TTC549 (cell line): Measurements from ENCODE around the gene CSRP3.
"Not testable (repeated sequence)": the region's sequence is repeated elsewhere in the genome, so short reads cannot be mapped to it uniquely, and the experiment has no call there.

Source experiments
- FAIRE-seq: peaks from 2 replicates; lab custom pipeline; 2012; peaks lifted over from hg19 to GRCh38; lab: Jason Lieb, UNC

CSRP3 gene

DNA sequence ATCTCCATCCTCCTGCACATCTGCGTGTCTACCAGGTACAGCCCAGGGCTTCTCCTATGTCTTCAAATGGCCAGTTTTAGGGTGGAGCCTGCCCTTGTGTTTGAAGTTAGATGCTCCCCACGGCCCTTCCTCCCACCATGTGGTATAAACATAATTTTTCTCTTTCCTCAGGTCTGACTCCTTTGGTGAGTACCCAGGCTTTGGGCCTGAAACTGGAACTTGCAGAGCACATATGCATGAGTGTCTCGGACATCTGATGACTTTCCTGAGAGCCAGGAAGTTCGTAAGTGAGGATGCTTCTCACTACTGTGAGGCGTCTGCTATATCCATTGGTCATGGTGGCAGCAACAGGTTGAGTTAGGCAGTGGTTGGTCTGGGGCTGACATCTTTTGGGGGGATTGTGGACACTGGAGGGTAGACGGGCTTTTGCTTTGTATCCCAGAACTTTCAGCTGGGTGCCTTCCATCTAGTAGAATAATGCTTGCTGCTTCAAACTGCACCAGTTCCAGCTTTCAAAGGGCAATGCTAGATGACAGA, 16.2 kb downstream of the CSRP3 start:
- FAIRE-seq: no peak

DNA sequence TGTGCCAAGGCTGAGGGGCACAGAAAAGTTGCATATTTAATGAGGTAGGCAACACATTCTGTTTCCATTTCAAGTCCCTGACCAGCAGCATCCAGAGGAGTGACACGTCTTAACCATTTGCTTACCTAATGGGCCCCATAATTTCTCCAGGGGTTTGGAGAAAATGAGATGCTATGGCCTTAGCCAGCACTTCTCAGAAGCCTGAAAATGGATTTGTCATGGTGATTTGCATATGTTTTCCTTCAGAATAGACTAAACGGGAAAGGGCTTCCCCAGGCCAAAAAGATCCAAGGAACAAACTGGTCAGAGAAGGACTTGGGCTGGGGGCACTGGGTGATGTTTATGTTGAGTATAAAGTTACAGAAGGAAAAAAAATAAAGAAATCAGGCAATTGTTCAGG, 16.7 kb downstream of the CSRP3 start:
- no peak for FAIRE-seq

DNA sequence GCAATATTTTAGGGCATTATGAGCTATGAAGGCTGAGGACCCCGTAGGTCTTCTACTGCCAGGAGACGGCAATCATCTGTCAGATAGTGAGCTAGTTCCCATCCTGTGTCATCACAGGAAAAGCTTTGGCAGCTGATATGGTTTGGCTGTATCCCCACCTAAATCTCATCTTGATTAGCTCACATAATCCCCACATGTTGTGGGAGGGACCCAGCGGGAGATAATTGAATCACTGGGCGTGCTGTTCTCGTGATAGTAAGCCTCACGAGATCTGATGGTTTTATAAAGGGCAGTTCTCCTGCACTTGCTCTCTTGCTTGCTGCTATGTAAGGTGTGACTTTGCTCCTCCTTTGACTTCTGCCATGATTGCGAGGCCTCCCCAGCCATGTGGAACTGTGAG, 18.1 kb downstream of the CSRP3 start:
- FAIRE-seq: no peak

DNA sequence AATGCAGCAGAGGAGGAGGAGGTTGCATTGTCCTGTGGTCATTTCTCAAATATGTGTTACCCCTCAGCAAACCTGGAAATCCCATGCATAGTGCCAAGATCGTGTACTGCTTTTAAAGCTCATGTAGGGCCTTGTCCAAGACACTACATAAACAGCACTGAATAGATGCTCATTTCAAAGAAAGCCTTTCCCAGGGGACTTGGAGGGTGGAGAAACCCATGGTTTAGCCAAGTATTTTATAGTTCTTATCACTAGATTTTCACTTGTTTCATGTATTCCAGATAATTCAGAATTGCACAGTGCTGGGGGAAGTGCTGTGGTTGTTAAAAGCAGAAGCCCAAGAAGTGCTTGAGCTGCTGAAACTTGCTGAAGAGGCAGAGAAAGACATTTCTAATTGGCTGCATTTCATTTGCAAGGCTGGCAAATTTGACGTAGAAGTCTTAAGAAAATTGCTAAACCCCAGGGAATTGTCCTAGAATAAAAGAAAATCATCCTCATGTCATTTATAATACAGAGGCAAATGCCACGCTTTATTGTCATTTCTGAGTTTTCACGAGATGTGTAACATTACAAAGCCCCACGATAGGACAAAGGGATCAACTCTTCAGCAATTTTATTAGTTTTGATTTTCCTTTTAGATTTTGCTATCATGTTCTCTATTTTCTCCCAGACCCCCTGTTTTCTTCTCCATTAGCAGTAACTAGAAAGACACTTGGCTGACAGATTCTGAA, 20.1 kb downstream of the CSRP3 start:
- FAIRE-seq: no peak

DNA sequence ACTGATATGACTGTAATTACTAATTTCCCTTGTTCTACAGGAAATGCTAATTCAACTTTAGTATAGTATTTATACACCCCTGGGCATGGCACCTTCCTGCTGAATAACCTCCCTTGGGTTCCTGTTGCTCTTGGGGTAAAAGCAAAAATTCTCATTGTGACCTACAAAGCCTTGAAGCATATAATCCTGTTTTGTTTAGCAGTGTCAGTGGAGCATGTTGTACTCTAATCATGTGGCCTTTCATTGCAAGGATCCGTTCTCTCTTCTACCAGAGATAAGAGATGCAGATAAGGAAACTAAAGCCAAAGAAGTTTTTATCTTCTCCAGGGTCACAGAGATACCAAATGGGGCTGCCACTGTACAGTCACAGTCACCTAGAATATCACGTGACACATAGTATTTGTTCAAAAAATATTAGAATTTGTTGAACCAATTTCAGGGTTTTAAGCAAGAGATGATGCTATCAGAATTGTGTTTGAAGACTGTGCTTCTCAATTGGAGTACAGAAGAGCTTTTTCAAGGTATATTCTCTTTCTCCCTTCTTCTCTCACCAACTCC, 25.1 kb downstream of the CSRP3 start:
- no peak for FAIRE-seq

DNA sequence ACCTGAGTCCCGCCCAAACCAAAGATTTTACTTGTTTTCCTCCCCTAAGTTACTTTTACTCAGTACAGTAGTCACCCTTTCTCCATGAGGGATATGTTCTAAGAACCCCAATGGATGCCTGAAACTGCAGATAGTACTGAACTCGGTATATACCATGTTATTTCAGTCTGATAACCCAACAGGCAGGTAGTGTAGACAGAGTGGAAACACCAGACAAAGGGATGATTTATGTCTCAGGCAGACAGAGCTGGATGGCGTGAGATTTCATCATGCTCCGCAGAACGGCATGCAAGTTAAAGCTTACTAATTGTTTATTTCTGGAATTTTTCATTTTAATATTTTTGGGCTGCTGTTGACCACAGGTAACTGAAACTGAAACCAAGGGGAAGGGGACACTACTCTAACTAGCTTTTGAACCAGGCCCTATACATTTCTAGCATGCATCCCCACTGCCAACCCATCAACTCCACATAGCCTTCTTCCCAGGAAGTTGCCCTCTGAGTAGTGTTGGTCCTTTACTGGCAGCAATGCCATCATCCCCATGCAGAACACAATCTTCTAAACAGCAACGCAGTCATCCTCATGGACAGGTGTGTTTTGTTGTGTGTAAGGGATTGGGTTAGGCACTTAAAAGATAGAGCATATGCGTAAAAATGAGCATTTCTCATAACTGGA, 27.7 kb downstream of the CSRP3 start:
- no peak for FAIRE-seq

DNA sequence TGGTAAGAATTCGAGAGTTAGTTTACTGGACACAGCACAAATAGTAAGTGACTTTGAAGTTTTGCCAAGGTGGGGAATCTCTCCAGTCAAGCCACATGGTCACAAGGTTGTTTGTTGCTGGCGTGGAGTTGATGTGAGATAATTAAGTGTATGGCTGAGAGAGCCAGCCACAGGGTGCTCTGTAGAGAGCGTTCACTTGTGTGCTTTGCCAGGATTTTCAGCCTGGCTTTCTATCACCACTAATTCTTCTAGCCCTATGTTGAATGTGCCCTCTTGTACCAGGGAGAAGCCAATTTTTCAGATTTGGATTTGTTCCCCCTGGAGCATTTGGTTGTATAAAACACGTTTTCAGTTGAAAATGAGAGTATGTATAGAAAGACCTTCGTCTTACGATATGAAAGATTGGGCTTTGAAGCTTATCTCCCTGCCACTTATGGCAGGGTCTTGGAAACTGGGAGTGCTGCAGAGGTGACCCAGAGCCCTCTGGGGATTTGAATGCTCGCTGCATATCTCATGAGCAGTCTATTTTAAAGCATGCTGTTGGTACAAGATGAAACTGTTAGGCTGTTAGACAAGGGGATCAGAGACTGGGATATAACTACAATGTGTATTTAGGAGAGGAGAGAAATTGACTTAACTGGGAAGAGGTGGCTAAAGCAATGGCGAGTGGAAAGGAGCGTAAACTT, 28.6 kb downstream of the CSRP3 start:
- FAIRE-seq: no peak

DNA sequence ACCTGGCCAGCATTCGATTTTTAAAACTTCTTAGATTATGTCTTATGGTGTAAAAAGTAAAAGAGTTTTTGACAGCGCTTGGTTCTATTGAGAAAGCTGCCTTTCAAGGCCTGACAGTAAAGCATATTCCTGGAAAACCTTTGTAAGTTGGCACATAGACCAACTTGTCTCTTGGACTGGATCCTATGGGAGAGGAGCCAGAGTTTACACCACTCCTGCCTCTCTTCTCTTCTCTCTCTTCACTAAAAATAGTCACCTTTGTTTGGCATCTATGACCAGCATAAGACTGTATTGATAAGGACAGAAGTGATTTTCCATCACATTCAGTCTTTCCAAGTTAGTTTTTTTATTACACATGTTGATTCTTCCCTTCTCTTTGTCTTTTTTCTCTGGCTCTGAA, 33.7 kb downstream of the CSRP3 start:
- FAIRE-seq: no peak

DNA sequence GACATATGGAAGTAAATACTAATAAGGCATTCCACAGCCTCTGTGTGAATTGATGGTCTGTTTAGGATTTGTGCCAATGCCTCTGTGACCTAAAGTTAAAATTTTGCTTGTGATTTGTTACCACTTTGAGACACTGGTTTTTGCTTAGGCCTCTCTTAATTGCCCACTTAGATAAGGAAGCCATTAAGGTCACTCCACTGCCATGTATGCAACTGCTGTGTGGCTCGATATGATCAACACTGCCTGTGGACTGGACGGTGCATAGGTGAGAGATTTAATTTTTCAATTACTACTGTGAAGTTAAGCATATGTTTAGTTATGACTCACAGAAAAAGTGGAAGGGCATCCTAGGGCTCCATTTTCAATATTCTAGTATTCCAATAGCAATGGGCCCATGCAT, 36.9 kb downstream of the CSRP3 start:
- no peak for FAIRE-seq

DNA sequence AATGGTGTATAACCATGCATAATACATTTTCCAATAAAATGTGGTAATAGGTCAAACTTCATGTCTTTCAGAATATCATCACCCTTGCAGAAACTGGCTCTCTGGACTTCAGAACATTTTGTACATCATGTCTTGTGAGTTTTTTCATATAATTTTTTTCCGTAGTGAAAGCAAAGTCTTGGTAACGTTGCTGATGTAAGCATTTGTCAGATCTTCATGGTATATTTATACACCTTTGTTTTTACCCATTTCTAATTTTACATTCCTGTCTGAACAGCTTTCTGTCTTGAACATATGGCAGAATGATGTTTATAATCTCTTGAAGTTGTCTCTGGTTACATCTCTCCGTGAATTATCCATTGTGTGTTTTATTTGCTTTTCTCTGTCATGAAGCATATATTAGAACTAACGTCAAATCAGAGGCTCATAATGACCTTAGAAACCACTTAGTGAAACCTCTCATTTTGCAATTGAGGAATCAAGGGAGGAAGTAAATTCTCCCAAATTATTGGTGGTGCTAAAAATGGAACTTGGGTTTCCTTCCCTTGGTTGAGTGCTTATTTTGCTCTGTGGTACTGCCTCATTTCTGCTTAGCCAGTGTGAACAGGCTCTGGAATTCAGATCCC, 37.4 kb downstream of the CSRP3 start:
- FAIRE-seq: no peak

DNA sequence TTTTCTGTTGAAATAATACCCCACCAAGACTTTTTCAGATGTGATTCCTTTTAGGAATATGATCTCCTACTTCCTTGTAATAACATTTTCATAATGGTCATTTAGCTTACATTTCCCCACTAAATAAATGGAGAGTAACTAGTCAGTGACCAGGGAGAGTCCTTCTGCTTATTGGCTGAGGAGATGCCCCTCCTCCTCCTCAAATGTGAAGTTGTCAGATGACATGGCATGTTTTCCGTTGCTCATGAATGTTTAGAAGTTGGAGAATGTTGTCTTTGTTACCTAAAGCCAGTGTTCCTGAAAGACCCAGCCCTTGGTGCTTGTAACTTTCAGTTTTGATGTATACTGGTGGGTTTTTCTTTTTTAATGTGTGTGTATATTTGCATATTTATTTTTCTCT, 38.2 kb downstream of the CSRP3 start:
- no peak for FAIRE-seq

DNA sequence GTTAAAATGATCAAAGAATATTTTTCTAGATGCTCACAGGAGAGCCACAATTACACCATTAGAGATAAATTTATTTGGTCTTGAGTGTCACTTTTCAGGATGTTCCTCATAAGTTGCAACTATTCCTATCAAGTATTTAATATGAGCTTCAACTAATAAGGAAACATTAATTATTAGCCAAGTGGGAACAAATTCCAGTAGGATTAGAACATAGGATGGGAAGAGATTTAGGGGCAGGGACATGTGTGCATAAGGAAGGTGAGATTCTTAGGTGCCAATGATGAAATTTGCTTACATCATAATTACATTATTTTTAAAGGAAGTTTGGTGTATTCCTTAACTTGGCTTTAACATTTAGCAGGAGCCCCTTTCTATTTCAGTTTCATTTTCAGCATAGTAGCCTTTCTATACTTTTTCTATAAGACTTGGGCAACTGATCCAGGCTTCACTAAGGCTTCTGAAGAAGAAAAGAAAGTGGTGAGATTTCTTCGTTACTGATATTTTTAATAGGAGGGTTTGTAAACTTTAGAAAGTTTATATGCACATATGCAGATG, 38.8 kb downstream of the CSRP3 start:
- no peak for FAIRE-seq

DNA sequence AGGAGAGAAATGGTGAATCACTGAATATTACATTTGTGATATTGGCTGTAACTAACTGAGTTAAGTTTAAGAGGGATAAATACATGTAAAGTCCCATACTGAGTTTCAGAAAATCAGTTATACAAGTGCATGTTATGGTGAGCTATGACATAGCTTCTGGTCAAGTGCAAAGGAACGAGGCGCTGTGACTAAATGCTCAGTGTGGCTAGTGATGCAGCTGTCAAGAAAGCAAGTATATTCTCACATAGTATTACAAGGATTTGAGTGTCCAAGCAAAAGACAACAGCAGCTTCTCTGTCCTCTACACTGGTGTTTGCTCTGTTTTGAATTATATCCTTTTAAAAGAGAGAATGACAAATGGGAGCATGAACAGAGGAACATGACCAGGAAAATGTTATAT, 40.1 kb downstream of the CSRP3 start:
- FAIRE-seq: no peak

DNA sequence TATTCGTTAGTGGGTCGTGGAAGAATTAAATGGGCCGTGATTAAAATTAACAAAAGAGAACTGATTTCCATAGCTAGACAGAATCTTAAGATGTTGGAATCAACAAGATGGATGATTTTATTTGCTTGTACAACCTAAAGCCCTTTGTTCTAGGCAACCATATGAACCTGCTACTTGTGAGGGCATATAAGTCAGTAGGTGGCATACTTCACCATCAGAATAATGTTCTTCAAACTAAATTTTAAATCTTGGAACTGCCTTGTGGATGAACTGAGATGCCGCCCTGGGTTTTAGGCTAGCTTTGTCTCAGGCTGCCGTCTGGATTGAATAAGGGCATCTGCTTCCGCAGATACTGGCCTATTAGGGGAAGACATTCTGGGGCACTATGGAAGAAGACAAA, 40.9 kb downstream of the CSRP3 start:
- FAIRE-seq: no peak

DNA sequence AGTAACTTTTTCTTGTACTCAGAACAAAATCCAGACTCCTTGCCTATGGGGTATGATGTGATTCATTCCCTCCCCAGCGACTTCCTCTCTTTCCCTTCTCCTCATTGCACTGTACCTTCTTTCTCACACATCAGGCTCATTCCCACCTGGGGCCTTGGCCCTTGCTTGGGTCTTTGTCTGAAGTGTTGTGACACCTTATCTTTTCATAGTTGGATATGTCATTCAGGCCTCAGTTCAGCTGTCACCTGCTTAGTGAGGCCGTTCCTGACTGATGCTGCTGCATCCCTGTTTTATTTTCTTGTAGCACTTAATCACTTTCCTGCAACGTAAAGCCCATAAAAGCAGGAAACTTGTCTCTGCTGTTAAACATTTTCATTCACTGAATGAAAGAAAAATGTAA, 44.9 kb downstream of the CSRP3 start:
- no peak for FAIRE-seq

DNA sequence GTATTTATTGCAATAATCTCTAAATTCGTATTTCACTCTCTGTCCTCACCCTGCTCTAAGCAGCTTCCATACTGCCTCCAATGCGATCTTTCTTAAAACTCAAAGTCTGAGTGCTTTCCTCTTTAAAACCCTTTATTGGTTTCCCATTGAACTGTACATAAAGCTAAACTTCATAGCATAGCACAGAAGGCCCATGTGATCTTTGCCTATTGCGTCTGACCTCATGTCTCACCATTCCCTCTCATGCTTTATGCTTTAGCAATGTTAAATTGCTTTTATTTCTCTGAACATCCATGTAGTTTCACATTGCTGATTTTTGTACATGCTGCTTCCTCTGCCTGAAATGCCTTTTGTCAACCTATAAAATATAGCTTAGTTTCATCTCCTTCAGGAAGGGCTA, 56.5 kb downstream of the CSRP3 start:
- FAIRE-seq: no peak

DNA sequence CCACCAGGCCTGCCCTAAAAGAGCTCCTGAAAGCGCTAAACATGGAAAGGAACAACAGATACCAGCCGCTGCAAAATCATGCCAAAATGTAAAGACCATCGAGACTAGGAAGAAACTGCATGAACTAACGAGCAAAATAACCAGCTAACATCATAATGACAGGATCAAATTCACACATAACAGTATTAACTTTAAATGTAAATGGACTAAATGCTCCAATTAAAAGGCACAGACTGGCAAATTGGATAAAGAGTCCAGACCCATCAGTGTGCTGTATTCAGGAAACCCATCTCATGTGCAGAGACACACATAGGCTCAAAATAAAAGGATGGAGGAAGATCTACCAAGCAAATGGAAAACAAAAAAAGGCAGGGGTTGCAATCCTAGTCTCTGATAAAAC, 64.9 kb downstream of the CSRP3 start:
- not testable (repeated sequence) for FAIRE-seq

DNA sequence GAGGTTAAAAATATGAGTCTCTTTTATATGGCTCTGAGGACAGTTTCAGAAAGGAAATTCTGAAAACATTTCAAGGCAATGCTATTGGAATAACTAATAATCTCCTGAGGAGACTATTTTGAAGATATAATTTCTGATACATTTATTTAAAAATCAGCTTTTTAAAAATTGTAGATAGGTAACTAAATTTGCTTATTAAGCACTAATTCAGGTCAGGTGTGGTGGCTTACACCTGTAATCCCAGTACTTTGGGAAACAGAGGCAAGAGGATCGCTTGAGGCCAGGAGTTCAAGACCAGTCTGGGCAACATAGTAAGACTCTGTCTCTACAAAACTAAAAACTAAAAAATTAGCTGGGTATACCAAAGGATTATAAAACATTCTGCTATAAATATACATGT, 67.8 kb downstream of the CSRP3 start:
- no peak for FAIRE-seq
